Thyroid gland (tissue), 4 donors: Measurements from ENCODE around the gene ORM1.

Source experiments
- CTCF ChIP-seq, 6 experiments: fragments of 200-600 bp in 3 of 6; fragments of 450-650 bp in 3 of 6; sonication (generic) in 3 of 6; IDR thresholded peaks; one replicate each; pipeline ENCODE4 v1.5.1; 2016 to 2019; ENCODE audit warnings: antibody characterized with exemption in 6 of 6, mild to moderate bottlenecking in 2 of 6, inconsistent platforms in 1 of 6, moderate library complexity in 1 of 6
- POLR2A ChIP-seq, 2 donors: fragments of 450-650 bp; IDR thresholded peaks; one replicate each; pipeline ENCODE4 v1.6.1; 2017; ENCODE audit warnings: antibody characterized with exemption in 2 of 2, mild to moderate bottlenecking in 2 of 2, moderate library complexity in 1 of 2

- TF ChIP-seq CTCF (IDR thresholded peaks at IDR 0.05) (no peak), POLR2A (IDR thresholded peaks at IDR 0.05) (no peak)
Observed at GRCh38 chr9:114278356-114278755, 44.5 kb upstream of the ORM1 start.
